Neural progenitor cell (in vitro differentiated cells): ENCODE measurements around the gene GPX6. TPM values are rescaled to one million over a fixed set of nuclear protein-coding genes. Genes with fewer than 3 reads are reported as not detected.
"Not testable (repeated sequence)": the region's sequence is repeated elsewhere in the genome, so short reads cannot be mapped to it uniquely, and the experiment has no call there.

ENCODE experiments used
- DNase-seq: peaks from one replicate; pipeline ENCODE4 v3.0.0-alpha.2; 2016; ENCODE audit warnings: low spot score
- H2AFZ ChIP-seq: fragments of 200-600 bp; sonication (generic); replicated peaks from 2 replicates; pipeline ENCODE4 v1.6.1; 2016; ENCODE audit warnings: antibody characterized with exemption
- H3F3A ChIP-seq: fragments of 200-600 bp; sonication (generic); 2 replicates; pipeline ENCODE4 v1.6.1; 2016; ENCODE audit warnings: antibody characterized with exemption, low read depth
- H3K27ac ChIP-seq: fragments of 200-600 bp; sonication (generic); 2 replicates; pipeline ENCODE4 v1.5.1; 2016; ENCODE audit warnings: mild to moderate bottlenecking
- H3K27me3 ChIP-seq: fragments of 200-600 bp; sonication (generic); 2 replicates; pipeline ENCODE4 v1.6.1; 2016; ENCODE audit warnings: mild to moderate bottlenecking, moderate library complexity
- H3K36me3 ChIP-seq: fragments of 200-600 bp; sonication (generic); 2 replicates; pipeline ENCODE4 v1.5.1; 2016
- H3K4me1 ChIP-seq: fragments of 200-600 bp; sonication (generic); 2 replicates; pipeline ENCODE4 v1.6.1; 2016; ENCODE audit warnings: mixed run types
- H3K4me2 ChIP-seq: fragments of 200-600 bp; sonication (generic); 2 replicates; pipeline ENCODE4 v1.6.1; 2016
- H3K4me3 ChIP-seq: fragments of 200-600 bp; sonication (generic); 2 replicates; pipeline ENCODE4 v1.5.1; 2016
- H3K79me2 ChIP-seq: fragments of 200-600 bp; sonication (generic); 2 replicates; pipeline ENCODE4 v1.6.1; 2016; ENCODE audit warnings: low read depth
- H3K9ac ChIP-seq: fragments of 200-600 bp; sonication (generic); 2 replicates; pipeline ENCODE4 v1.6.1; 2016
- H3K9me3 ChIP-seq: fragments of 200-600 bp; sonication (generic); 2 replicates; pipeline ENCODE4 v1.5.1; 2016; ENCODE audit warnings: low read depth
- H4K20me1 ChIP-seq: fragments of 200-600 bp; sonication (generic); 2 replicates; pipeline ENCODE4 v1.6.1; 2016; ENCODE audit warnings: low read depth
- H3K27ac Mint-ChIP-seq: 3 replicates; pipeline ENCODE4 v1.8.0; 2021; ENCODE audit warnings: mixed read lengths
- H3K27me3 Mint-ChIP-seq: 2 replicates; pipeline ENCODE4 v1.8.0; 2022; ENCODE audit warnings: low read depth, mild to moderate bottlenecking, inconsistent platforms, moderate library complexity, mixed read lengths; ENCODE audit not compliant: insufficient read depth
- H3K36me3 Mint-ChIP-seq: 3 replicates; pipeline ENCODE4 v1.8.0; 2021; ENCODE audit warnings: mixed read lengths
- H3K4me1 Mint-ChIP-seq: 3 replicates; pipeline ENCODE4 v1.8.0; 2021; ENCODE audit warnings: mixed read lengths
- H3K4me3 Mint-ChIP-seq: 3 replicates; pipeline ENCODE4 v1.8.0; 2021; ENCODE audit warnings: mild to moderate bottlenecking, moderate library complexity, mixed read lengths
- H3K9me3 Mint-ChIP-seq: 3 replicates; pipeline ENCODE4 v1.8.0; 2020; ENCODE audit warnings: mixed read lengths
- EZH2 ChIP-seq: fragments of 200-600 bp; sonication (generic); IDR thresholded peaks from 2 replicates; pipeline ENCODE4 v1.6.1; 2017; ENCODE audit warnings: antibody characterized with exemption, mild to moderate bottlenecking, moderate library complexity
- EZH2phosphoT487 ChIP-seq: fragments of 200-600 bp; sonication (generic); IDR thresholded peaks from 2 replicates; pipeline ENCODE4 v1.6.1; 2017; ENCODE audit warnings: antibody characterized with exemption
- total RNA-seq: library from RNA; depleted of rRNA; stranded (reverse); fragments of >200 nt; gene quantifications from 2 replicates; pipeline ENCODE4 v1.2.3, GENCODE V29; 2015; ENCODE audit warnings: low replicate concordance
- TF ChIP-seq, protein P1 (sequence below): fragments of 200-600 bp; sonication (generic); IDR thresholded peaks from 2 replicates; pipeline ENCODE4 v1.5.1; 2017; ENCODE audit warnings: antibody characterized with exemption, mild to moderate bottlenecking

The GPX6 gene
- total RNA-seq, 1 donor from 2014 or later: not detected

DNA sequence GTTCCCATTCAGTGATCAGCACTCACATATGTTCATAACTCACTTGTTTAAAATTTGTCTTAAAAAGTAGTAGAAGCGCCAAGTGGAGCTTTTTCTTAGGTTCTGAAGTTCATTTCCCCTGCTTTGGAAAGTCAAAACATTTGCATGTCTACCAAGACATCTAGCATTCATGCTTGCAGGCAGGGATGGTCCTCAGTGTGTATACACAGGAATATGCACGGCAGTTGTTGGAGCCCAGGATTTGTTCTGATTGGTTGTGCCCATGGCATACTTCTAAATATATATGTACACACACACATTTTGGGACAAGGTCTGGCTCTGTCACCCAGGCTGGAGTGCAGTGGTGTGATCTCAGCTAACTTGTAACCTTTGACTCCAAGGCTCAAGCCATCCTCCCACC lies 2.4 kb upstream of the GPX6 start:
- H3K36me3 Mint-ChIP-seq: no peaks in the 10 kb centered on the region

DNA sequence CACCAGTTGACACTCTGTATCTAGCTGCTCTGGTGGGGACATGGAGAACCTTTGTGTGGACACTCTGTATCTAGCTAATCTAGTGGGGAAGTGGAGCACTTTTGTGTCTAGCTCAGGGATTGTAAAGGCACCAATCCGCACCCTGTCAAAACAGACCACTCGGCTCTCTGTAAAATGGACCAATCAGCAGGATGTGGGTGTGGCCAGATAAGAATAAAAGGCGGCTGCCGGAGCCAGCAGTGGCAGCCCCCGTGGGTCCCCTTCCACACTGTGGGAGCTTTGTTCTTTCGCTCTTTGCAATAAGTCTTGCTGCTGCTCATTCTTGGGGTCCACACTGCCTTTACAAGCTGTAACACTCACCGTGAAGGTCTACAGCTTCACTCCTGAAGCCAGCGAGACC lies 3.2 kb downstream of the GPX6 start:
- not testable (repeated sequence) for DNase-seq, H3K27me3 Mint-ChIP-seq, H3K4me1 Mint-ChIP-seq, H3K4me1 ChIP-seq, H3K36me3 Mint-ChIP-seq, H3K27ac Mint-ChIP-seq, H3F3A ChIP-seq, H3K9me3 Mint-ChIP-seq, H3K4me3 Mint-ChIP-seq, H3K27me3 ChIP-seq, H3K9me3 ChIP-seq, H3K27ac ChIP-seq, H3K36me3 ChIP-seq, H3K4me3 ChIP-seq, H4K20me1 ChIP-seq, H2AFZ ChIP-seq, H3K4me2 ChIP-seq, H3K79me2 ChIP-seq, H3K9ac ChIP-seq

More for the DNA sequence above, 2.4 kb upstream of the GPX6 start:
- H3K27me3 ChIP-seq: peaks cover 10% of the 10 kb centered on the region
- no peaks in the 10 kb centered on the region for H4K20me1 ChIP-seq
- Mint-ChIP-seq H3K4me3 (no peak overlapping the region), H3K27me3 (peaks cover 6% of the 10 kb centered on the region), H3K27ac (no peak overlapping the region), H3K4me1 (peaks cover 9% of the 10 kb centered on the region), H3K9me3 (no peaks in the 10 kb centered on the region)
- no peak for DNase-seq
- H3K4me2 ChIP-seq: no peak overlapping the region
- peaks cover 8% of the 10 kb centered on the region for H3K4me1 ChIP-seq
- H3K27ac ChIP-seq: no peak overlapping the region
- H3K36me3 ChIP-seq: no peaks in the 10 kb centered on the region
- H3K79me2 ChIP-seq: no peaks in the 10 kb centered on the region
- H3K4me3 ChIP-seq: no peak overlapping the region
- H3F3A ChIP-seq: peaks cover 4% of the 10 kb centered on the region
- TF ChIP-seq EZH2: no peak
- TF ChIP-seq, protein P1, sequence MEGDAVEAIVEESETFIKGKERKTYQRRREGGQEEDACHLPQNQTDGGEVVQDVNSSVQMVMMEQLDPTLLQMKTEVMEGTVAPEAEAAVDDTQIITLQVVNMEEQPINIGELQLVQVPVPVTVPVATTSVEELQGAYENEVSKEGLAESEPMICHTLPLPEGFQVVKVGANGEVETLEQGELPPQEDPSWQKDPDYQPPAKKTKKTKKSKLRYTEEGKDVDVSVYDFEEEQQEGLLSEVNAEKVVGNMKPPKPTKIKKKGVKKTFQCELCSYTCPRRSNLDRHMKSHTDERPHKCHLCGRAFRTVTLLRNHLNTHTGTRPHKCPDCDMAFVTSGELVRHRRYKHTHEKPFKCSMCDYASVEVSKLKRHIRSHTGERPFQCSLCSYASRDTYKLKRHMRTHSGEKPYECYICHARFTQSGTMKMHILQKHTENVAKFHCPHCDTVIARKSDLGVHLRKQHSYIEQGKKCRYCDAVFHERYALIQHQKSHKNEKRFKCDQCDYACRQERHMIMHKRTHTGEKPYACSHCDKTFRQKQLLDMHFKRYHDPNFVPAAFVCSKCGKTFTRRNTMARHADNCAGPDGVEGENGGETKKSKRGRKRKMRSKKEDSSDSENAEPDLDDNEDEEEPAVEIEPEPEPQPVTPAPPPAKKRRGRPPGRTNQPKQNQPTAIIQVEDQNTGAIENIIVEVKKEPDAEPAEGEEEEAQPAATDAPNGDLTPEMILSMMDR: no peak
- TF ChIP-seq EZH2phosphoT487: no peak
- H3K9me3 ChIP-seq: no peaks in the 10 kb centered on the region
- no peak overlapping the region for H3K9ac ChIP-seq
- H2AFZ ChIP-seq: no peak overlapping the region

DNA sequence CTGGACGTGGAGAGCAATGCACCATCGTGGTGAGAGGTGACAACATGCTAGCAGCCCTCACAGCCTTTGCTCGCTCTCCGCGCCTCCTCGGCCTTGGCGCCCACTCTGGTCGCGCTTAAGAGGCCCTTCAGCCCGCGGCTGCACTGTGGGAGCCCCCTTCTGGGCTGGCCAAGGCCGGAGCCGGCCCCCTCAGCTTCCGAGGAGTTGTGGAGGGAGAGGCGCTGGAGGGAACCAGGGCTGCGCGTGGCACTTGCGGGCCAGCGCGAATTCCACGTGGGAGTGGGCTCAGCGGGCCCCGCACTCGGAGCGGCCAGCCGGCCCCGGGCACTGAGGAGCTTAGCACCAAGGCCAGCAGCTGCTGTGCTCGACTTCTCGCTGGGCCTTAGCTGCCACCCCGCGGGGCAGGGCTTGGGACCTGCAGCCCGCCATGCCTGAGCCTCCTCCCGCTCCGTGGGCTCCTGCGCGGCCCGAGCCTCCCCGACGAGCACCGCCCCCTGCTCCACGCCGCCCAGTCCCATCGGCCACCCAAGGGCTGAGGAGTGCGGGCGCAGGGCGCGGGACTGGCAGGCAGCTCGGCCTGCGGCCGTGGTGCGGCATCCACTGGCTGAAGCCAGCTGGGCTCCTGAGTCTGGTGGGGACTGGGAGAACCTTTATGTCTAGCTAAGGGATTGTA lies 3.8 kb downstream of the GPX6 start:
- Mint-ChIP-seq H3K36me3 (no peaks in the 10 kb centered on the region), H3K4me3 (no peak overlapping the region), H3K9me3 (peaks cover 5% of the 10 kb centered on the region), H3K4me1 (peaks cover 5% of the 10 kb centered on the region), H3K27ac (no peak overlapping the region), H3K27me3 (peaks cover 8% of the 10 kb centered on the region)
- Histone ChIP-seq H3K4me1 (peaks cover 5% of the 10 kb centered on the region), H2AFZ (no peak overlapping the region), H4K20me1 (no peaks in the 10 kb centered on the region), H3K9ac (no peak overlapping the region), H3K4me2 (no peak overlapping the region), H3K27me3 (no peaks in the 10 kb centered on the region), H3K9me3 (no peaks in the 10 kb centered on the region), H3K79me2 (no peaks in the 10 kb centered on the region), H3K36me3 (no peaks in the 10 kb centered on the region), H3K27ac (no peak overlapping the region), H3K4me3 (no peak overlapping the region), H3F3A (no peaks in the 10 kb centered on the region)
- TF ChIP-seq EZH2: no peak
- DNase-seq: no peak

DNA sequence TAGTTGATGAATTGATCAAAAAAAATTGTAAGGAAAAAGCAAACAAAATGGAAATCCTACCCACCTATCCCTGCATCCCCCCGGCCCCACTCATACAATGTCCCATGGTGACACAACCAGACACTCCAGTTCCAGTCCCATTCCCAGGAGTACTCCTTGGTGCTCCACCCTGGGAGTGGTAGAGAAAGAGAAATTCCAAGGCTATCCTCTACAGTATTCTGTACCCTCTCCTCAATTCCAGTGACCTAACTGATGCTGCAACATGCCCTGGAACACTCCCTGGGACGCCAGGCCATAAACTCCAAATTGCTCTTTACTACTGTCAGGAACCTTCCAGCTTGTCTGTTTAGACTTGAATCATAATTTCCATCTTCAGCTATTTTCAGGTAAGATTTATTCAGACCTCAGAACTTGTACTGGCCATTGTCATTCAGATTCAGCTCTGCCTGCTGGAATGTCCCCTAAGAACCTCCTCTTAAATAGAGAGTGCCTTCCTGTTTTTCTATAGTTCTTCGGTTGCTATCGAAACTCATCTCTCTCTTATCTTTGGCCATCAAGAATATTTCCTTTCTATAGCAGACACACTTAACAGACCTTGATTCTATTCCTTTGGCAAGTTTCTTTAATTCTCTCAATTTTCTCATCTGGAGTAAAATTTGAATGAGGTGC lies 8.7 kb downstream of the GPX6 start:
- peak overlapping the region; percentile 13 for H3K4me3 Mint-ChIP-seq
- no peaks in the 10 kb centered on the region for H3K36me3 Mint-ChIP-seq
- no peaks in the 10 kb centered on the region for H3K27me3 Mint-ChIP-seq
- Histone ChIP-seq H4K20me1 (no peaks in the 10 kb centered on the region), H3K36me3 (no peaks in the 10 kb centered on the region), H3K79me2 (no peaks in the 10 kb centered on the region), H2AFZ (no peak overlapping the region), H3K4me1 (peaks cover 5% of the 10 kb centered on the region), H3K9me3 (no peaks in the 10 kb centered on the region), H3K27ac (no peak overlapping the region), H3K9ac (no peak overlapping the region), H3F3A (no peaks in the 10 kb centered on the region), H3K4me2 (no peak overlapping the region), H3K4me3 (no peak overlapping the region), H3K27me3 (no peaks in the 10 kb centered on the region)
- no peak for TF ChIP-seq EZH2
- TF ChIP-seq, protein P1: no peak
- no peak for DNase-seq
- peaks cover 8% of the 10 kb centered on the region for H3K4me1 Mint-ChIP-seq
- no peak overlapping the region for H3K27ac Mint-ChIP-seq
- peaks cover 5% of the 10 kb centered on the region for H3K9me3 Mint-ChIP-seq
